Left ventricle myocardium inferior (tissue), 1 donor: Measurements from ENCODE around the gene PDZD4. TPM values are rescaled to one million over a fixed set of nuclear protein-coding genes. Genes with fewer than 3 reads are reported as not detected.

Experiments used
- total RNA-seq: library from RNA; stranded (reverse); fragmentation: NEBNext Ultra II Directional; extraction: Animal tissue kit (Norgen Biotek cat#: 25700); gene quantifications from one replicate; pipeline ENCODE4 v1.2.1, GENCODE V29; 2021
- donor health status: DM: no; HTN: yes; CAD: no; lungs with severe emphysema.

Gene PDZD4
- total RNA-seq, 1 donor from 2014 or later = 4.5 TPM

Other genes starting within 250 kb of the PDZD4 start
- gene CCNQ, start 231.4 kb downstream of the PDZD4 start, total RNA-seq = 39.3 TPM
- not detected for gene DUSP9, start 183.3 kb downstream of the PDZD4 start, total RNA-seq
- 6.1 TPM for gene PNCK, start 156.7 kb downstream of the PDZD4 start, total RNA-seq
- 229 TPM for gene SLC6A8, start 142.6 kb downstream of the PDZD4 start, total RNA-seq
- gene BCAP31, start 106.2 kb downstream of the PDZD4 start, total RNA-seq = 80.8 TPM
- gene ABCD1, start 105.7 kb downstream of the PDZD4 start, total RNA-seq = 16.0 TPM
- 2.9 TPM for gene PLXNB3, start 66.3 kb downstream of the PDZD4 start, total RNA-seq
- gene SRPK3, start 49.5 kb downstream of the PDZD4 start, total RNA-seq = 52.8 TPM
- gene IDH3G, start 36.2 kb downstream of the PDZD4 start, total RNA-seq = 72.5 TPM
- gene SSR4, start 35.9 kb downstream of the PDZD4 start, total RNA-seq = 123 TPM
- gene L1CAM, start 55.6 kb upstream of the PDZD4 start, total RNA-seq = 4.0 TPM
- gene AVPR2, start 74.1 kb upstream of the PDZD4 start, total RNA-seq = 3.1 TPM
- 10.0 TPM for gene ARHGAP4, start 95.7 kb upstream of the PDZD4 start, total RNA-seq
- 67.1 TPM for gene NAA10, start 104.5 kb upstream of the PDZD4 start, total RNA-seq
- gene RENBP, start 114.1 kb upstream of the PDZD4 start, total RNA-seq = 7.5 TPM
- gene HCFC1, start 141.3 kb upstream of the PDZD4 start, total RNA-seq = 28.4 TPM
- 6.4 TPM for gene TMEM187, start 142.2 kb upstream of the PDZD4 start, total RNA-seq
- 40.6 TPM for gene IRAK1, start 189.4 kb upstream of the PDZD4 start, total RNA-seq